ENCODE data around the gene LRRTM4. TPM values are rescaled to one million over a fixed set of nuclear protein-coding genes. Genes with fewer than 3 reads are reported as not detected.
A peak's percentile ranks its signal among the peaks of the same experiment; 100 is the strongest.

LRRTM4 gene
- polyA plus RNA-seq, 1 of the 3 experiments (the other 2 are of a cell fraction) = 0.10 TPM

DNA sequence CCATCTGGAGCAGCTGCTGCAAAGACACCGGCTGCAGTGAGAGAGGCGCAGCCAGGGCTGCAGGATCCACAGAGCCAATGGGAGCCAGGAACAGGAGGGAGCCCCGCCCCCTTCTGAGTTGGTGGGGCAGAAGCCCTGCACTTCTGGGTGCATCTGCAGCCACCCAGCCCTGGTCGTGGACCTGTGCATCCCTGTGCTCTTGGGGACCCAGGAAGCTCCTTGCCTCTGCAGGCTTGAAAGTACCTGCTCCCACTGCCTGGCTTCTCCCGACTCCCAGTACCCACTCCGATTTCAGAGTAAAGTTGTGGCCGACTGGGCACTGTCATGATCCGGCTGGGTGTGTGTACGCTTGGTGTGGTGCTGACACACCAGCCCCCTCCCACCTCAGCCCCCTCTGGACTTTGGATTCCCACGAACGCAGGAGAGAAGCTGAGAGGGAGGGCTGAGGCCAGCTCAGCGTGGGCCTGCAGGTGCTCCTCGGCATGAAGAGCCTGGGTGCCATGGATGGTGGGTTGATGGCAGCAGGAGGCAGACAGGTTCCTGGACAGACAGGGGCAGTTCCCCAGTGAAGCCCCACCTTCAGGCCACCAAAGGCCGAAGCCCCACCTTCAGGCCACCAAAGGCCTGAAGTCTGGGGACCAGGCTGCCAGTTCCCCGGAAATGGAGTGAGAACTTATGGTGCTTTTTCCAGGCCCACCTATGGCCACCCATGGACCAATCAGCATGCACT, 34.9 kb downstream of the LRRTM4 start:
- no peak for TF ChIP-seq CHD2 (IDR thresholded peaks at IDR 0.05; ENCODE audit: low read length, partially characterized antibody)
- TF ChIP-seq, protein P1, sequence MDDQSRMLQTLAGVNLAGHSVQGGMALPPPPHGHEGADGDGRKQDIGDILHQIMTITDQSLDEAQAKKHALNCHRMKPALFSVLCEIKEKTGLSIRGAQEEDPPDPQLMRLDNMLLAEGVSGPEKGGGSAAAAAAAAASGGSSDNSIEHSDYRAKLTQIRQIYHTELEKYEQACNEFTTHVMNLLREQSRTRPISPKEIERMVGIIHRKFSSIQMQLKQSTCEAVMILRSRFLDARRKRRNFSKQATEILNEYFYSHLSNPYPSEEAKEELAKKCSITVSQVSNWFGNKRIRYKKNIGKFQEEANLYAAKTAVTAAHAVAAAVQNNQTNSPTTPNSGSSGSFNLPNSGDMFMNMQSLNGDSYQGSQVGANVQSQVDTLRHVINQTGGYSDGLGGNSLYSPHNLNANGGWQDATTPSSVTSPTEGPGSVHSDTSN (IDR thresholded peaks at IDR 0.05) = no peak
- no peak for TF ChIP-seq RFX5 (IDR thresholded peaks at IDR 0.05; ENCODE audit: low read length)
- TF ChIP-seq SIN3A (IDR thresholded peaks at IDR 0.05; ENCODE audit: borderline replicate concordance, low read depth, low read length) = no peak
- Histone ChIP-seq H3K9me3 (no peaks in the 10 kb centered on the region), H3K4me3 (ENCODE audit: low read depth in 2 of 2, low read length in 1 of 2) (no peak overlapping the region), H3K4me1 (ENCODE audit: control insufficient read depth in 1 of 2, insufficient read depth in 2 of 2, low read depth in 1 of 2, low read length in 1 of 2) (no peaks in the 10 kb centered on the region; a peak in 2 of 4 replicates), H3K4me2 (no peak overlapping the region), H4K20me1 (ENCODE audit: insufficient read depth) (no peaks in the 10 kb centered on the region), H3K9me2 (no peaks in the 10 kb centered on the region), H3K27me3 (ENCODE audit: insufficient read depth) (no peaks in the 10 kb centered on the region), H3K9ac (no peak overlapping the region), H3K36me3 (replicated peaks in 1 of 2; ENCODE audit: control insufficient read depth in 1 of 2, insufficient read depth in 2 of 2, low read length in 1 of 2) (no peaks in the 10 kb centered on the region), H3F3A (replicated peaks; ENCODE audit: insufficient read depth) (no peaks in the 10 kb centered on the region), H3K27ac (ENCODE audit: low read depth in 2 of 2, low read length in 1 of 2) (no peak overlapping the region), H2AFZ (ENCODE audit: low read depth) (no peak overlapping the region), H3K79me2 (ENCODE audit: insufficient read depth) (no peaks in the 10 kb centered on the region)
- no peak for DNase-seq
- ChIA-PET CTCF (no interaction called here), POLR2A (no interaction called here)
- WGBS (ENCODE audit: low lambda C conversion rate) = 56% methylated on average over 13 of the region's 15 CpGs

DNA sequence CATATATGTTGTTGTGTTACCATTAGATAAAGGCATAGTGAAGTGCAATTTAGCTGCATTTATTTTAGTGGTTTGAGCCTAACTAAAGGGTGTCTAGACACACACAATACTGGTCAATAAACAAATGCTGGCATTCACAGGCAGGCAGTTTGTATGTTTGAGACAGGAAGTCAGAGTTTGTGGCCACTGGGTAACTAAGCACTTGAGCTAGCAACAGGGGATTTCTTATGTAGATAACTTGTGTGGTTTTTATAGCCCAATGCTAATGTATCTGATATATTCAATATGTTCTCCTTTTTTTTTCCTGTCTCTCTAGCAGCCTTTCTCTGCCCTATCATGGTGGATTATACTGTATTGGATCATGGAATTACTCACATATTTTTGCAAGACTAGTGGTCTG, 38.1 kb downstream of the LRRTM4 start:
- no peak overlapping the region for H3K9ac ChIP-seq
- CTCF ChIA-PET = interaction anchor here (1.2 kb wide), 1 partner anchor 36 kb away, joined by 3 read pairs; no protein-coding TSS in a partner anchor
- H3K9me2 ChIP-seq = no peaks in the 10 kb centered on the region
- H3K4me2 ChIP-seq = no peak overlapping the region
- H3K4me3 ChIP-seq (ENCODE audit: low read depth in 2 of 2, low read length in 1 of 2) = no peak overlapping the region
- peaks cover 0 to 3% of the 10 kb centered on the region in 2 experiments; a peak in 2 of 4 replicates for H3K4me1 ChIP-seq (ENCODE audit: control insufficient read depth in 1 of 2, insufficient read depth in 2 of 2, low read depth in 1 of 2, low read length in 1 of 2)
- H3K36me3 ChIP-seq (replicated peaks in 1 of 2; ENCODE audit: control insufficient read depth in 1 of 2, insufficient read depth in 2 of 2, low read length in 1 of 2) = no peaks in the 10 kb centered on the region
- no peak overlapping the region for H2AFZ ChIP-seq (ENCODE audit: low read depth)
- no peak for DNase-seq
- H3K27me3 ChIP-seq (ENCODE audit: insufficient read depth) = no peaks in the 10 kb centered on the region
- H3F3A ChIP-seq (replicated peaks; ENCODE audit: insufficient read depth) = no peaks in the 10 kb centered on the region
- no peaks in the 10 kb centered on the region for H3K9me3 ChIP-seq
- TF ChIP-seq JUND (IDR thresholded peaks at IDR 0.05) (no peak), GATA2 (CRISPR knock-in tag; IDR thresholded peaks at IDR 0.05) (no peak), EZH2phosphoT487 (IDR thresholded peaks at IDR 0.05; ENCODE audit: borderline replicate concordance, low read depth) (no peak)
- no peaks in the 10 kb centered on the region for H3K79me2 ChIP-seq (ENCODE audit: insufficient read depth)
- no peaks in the 10 kb centered on the region for H4K20me1 ChIP-seq (ENCODE audit: insufficient read depth)
- POLR2A ChIA-PET = no interaction called here
- no peak overlapping the region; a peak in 1 of 4 replicates for H3K27ac ChIP-seq (ENCODE audit: low read depth in 2 of 2, low read length in 1 of 2)

DNA sequence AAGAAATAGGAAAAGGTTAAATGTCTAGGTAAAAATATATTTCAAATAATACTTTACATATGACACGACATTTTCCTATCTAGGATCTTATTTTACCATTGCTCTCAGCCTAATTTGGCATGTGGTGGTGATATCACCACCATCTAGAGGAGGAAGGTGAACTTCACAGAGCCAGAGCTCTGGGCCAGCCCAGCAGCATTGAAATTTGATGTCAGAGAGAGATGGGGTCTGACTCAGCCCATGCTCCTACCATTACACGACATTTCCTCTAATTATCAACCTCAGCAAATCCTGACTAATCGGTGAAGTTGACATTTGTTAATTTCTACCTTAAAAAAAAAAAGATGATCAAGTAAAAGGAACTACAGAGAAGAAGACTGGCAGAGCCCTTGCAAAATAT, 42.3 kb downstream of the LRRTM4 start:
- no peaks in the 10 kb centered on the region for H3K79me2 ChIP-seq (ENCODE audit: insufficient read depth)
- ChIA-PET CTCF (no interaction called here), POLR2A (no interaction called here)
- H3K27me3 ChIP-seq (ENCODE audit: insufficient read depth) = no peaks in the 10 kb centered on the region
- H3K9ac ChIP-seq = no peak overlapping the region
- no peak overlapping the region; a peak in 1 of 4 replicates for H3K27ac ChIP-seq (ENCODE audit: low read depth in 2 of 2, low read length in 1 of 2)
- no peaks in the 10 kb centered on the region for H3F3A ChIP-seq (replicated peaks; ENCODE audit: insufficient read depth)
- H3K36me3 ChIP-seq (replicated peaks in 1 of 2; ENCODE audit: control insufficient read depth in 1 of 2, insufficient read depth in 2 of 2, low read length in 1 of 2) = no peaks in the 10 kb centered on the region
- no peak overlapping the region for H3K4me3 ChIP-seq (ENCODE audit: low read depth in 2 of 2, low read length in 1 of 2)
- no peaks in the 10 kb centered on the region for H4K20me1 ChIP-seq (ENCODE audit: insufficient read depth)
- H3K4me1 ChIP-seq (ENCODE audit: control insufficient read depth in 1 of 2, insufficient read depth in 2 of 2, low read depth in 1 of 2, low read length in 1 of 2) = peaks cover 0 to 3% of the 10 kb centered on the region in 2 experiments; a peak in 2 of 4 replicates
- no peaks in the 10 kb centered on the region for H3K9me2 ChIP-seq
- no peak for TF ChIP-seq RAD21 (IDR thresholded peaks at IDR 0.05; ENCODE audit: low read length)
- TF ChIP-seq GATA2 (CRISPR knock-in tag; IDR thresholded peaks at IDR 0.05) = peak; percentile 41; the same call in 1 of the 2 replicates
- no peaks in the 10 kb centered on the region for H3K9me3 ChIP-seq
- DNase-seq = peak; percentile 10
- H3K4me2 ChIP-seq = no peak overlapping the region
- 7% methylated on average over 3 of the region's 3 CpGs for WGBS (ENCODE audit: low lambda C conversion rate)
- H2AFZ ChIP-seq (ENCODE audit: low read depth) = no peak overlapping the region

All from SK-N-SH (cell line).